Activated naive CD8-positive, alpha-beta T cell treated with anti-CD3 and anti-CD28 coated beads for 36 hours (primary cell): ENCODE data around the gene PRDM1. TPM values are rescaled to one million over a fixed set of nuclear protein-coding genes. Genes with fewer than 3 reads are reported as not detected.

Experiments
- DNase-seq: peaks from one replicate; pipeline ENCODE4 v3.0.0; 2021
- H3K27ac Mint-ChIP-seq: one replicate; pipeline ENCODE4 v1.8.0; 2022; ENCODE audit warnings: mild to moderate bottlenecking, moderate library complexity, mixed read lengths
- H3K27me3 Mint-ChIP-seq: one replicate; pipeline ENCODE4 v1.8.0; 2022; ENCODE audit warnings: mild to moderate bottlenecking, mixed read lengths
- H3K36me3 Mint-ChIP-seq: one replicate; pipeline ENCODE4 v1.8.0; 2021; ENCODE audit warnings: mild to moderate bottlenecking, mixed read lengths
- H3K4me1 Mint-ChIP-seq: one replicate; pipeline ENCODE4 v1.8.0; 2021; ENCODE audit warnings: mixed read lengths
- H3K4me3 Mint-ChIP-seq: one replicate; pipeline ENCODE4 v1.8.0; 2022; ENCODE audit warnings: mild to moderate bottlenecking, moderate library complexity, mixed read lengths
- H3K9me3 Mint-ChIP-seq: one replicate; pipeline ENCODE4 v1.8.0; 2022; ENCODE audit warnings: mixed read lengths
- total RNA-seq, 2 experiments: library from RNA; stranded (reverse); gene quantifications; one replicate each; pipeline ENCODE4 v1.2.3, GENCODE V29; 2021

Gene PRDM1
- total RNA-seq, 2 experiments from 2014 or later, result 13.1 to 13.4 TPM

- no peaks in the 10 kb centered on the region for H3K36me3 Mint-ChIP-seq
- no peak overlapping the region for H3K27ac Mint-ChIP-seq
- no peak overlapping the region for H3K4me3 Mint-ChIP-seq
- peaks cover 60% of the 10 kb centered on the region for H3K27me3 Mint-ChIP-seq
- DNase-seq, result no peak
- H3K9me3 Mint-ChIP-seq, result no peaks in the 10 kb centered on the region
- H3K4me1 Mint-ChIP-seq, result peaks cover 41% of the 10 kb centered on the region
Observed at GRCh38 chr6:106082735-106083398, 3.3 kb upstream of the PRDM1 start.

- Mint-ChIP-seq H3K4me1 (peaks cover 46% of the 10 kb centered on the region), H3K27me3 (peaks cover 67% of the 10 kb centered on the region), H3K9me3 (no peaks in the 10 kb centered on the region), H3K27ac (no peak overlapping the region), H3K36me3 (no peaks in the 10 kb centered on the region), H3K4me3 (no peak overlapping the region)
- no peak for DNase-seq
Observed at GRCh38 chr6:106083618-106084017, 2.5 kb upstream of the PRDM1 start.

GRCh38 chr6:106084106-106084988 is 1.8 kb upstream of the PRDM1 start:
- Mint-ChIP-seq H3K27me3 (peaks cover 74% of the 10 kb centered on the region), H3K27ac (no peak overlapping the region), H3K4me3 (no peak overlapping the region), H3K36me3 (peaks cover 2% of the 10 kb centered on the region), H3K9me3 (no peaks in the 10 kb centered on the region), H3K4me1 (peaks cover 46% of the 10 kb centered on the region)
- no peak for DNase-seq

GRCh38 chr6:106084989-106085691 is 996 bp upstream of the PRDM1 start:
- Mint-ChIP-seq H3K27me3 (peaks cover 82% of the 10 kb centered on the region), H3K4me1 (peaks cover 50% of the 10 kb centered on the region), H3K4me3 (peak overlapping the region; percentile 83), H3K36me3 (peaks cover 2% of the 10 kb centered on the region), H3K27ac (no peak overlapping the region), H3K9me3 (no peaks in the 10 kb centered on the region)
- DNase-seq, result no peak

GRCh38 chr6:106085692-106085983 is 498 bp upstream of the PRDM1 start:
- Mint-ChIP-seq H3K27me3 (peaks cover 84% of the 10 kb centered on the region), H3K4me1 (peaks cover 55% of the 10 kb centered on the region), H3K9me3 (no peaks in the 10 kb centered on the region), H3K27ac (no peak overlapping the region), H3K4me3 (peak overlapping the region; percentile 83), H3K36me3 (peaks cover 2% of the 10 kb centered on the region)
- DNase-seq, result no peak

- Mint-ChIP-seq H3K4me3 (peak overlapping the region; percentile 50), H3K9me3 (no peaks in the 10 kb centered on the region), H3K27me3 (peaks cover 88% of the 10 kb centered on the region), H3K4me1 (peaks cover 61% of the 10 kb centered on the region), H3K27ac (no peak overlapping the region), H3K36me3 (peaks cover 2% of the 10 kb centered on the region)
- no peak for DNase-seq
Observed at GRCh38 chr6:106086814-106087175, 659 bp downstream of the PRDM1 start.

- Mint-ChIP-seq H3K27ac (no peak overlapping the region), H3K4me1 (peaks cover 57% of the 10 kb centered on the region), H3K9me3 (no peaks in the 10 kb centered on the region), H3K36me3 (peaks cover 2% of the 10 kb centered on the region), H3K4me3 (peak overlapping the region; percentile 50), H3K27me3 (peaks cover 91% of the 10 kb centered on the region)
- no peak for DNase-seq
Observed at GRCh38 chr6:106087548-106088325, 1.6 kb downstream of the PRDM1 start.

GRCh38 chr6:106090001-106090400 is 3.9 kb downstream of the PRDM1 start:
- no peaks in the 10 kb centered on the region for H3K9me3 Mint-ChIP-seq
- H3K36me3 Mint-ChIP-seq, result peaks cover 2% of the 10 kb centered on the region
- H3K4me3 Mint-ChIP-seq, result no peak overlapping the region
- H3K27me3 Mint-ChIP-seq, result peaks cover 97% of the 10 kb centered on the region
- H3K27ac Mint-ChIP-seq, result no peak overlapping the region
- H3K4me1 Mint-ChIP-seq, result peaks cover 50% of the 10 kb centered on the region
- DNase-seq, result no peak

- H3K4me3 Mint-ChIP-seq, result no peak overlapping the region
- DNase-seq, result no peak
- no peaks in the 10 kb centered on the region for H3K9me3 Mint-ChIP-seq
- H3K4me1 Mint-ChIP-seq, result peaks cover 53% of the 10 kb centered on the region
- peaks cover 89% of the 10 kb centered on the region for H3K27me3 Mint-ChIP-seq
- H3K36me3 Mint-ChIP-seq, result peaks cover 2% of the 10 kb centered on the region
- no peak overlapping the region for H3K27ac Mint-ChIP-seq
Observed at GRCh38 chr6:106092279-106092678, 6.1 kb downstream of the PRDM1 start.

GRCh38 chr6:106094261-106094963 is 8.3 kb downstream of the PRDM1 start:
- Mint-ChIP-seq H3K4me3 (peak overlapping the region; percentile 8), H3K27ac (peak overlapping the region; percentile 59), H3K4me1 (peaks cover 60% of the 10 kb centered on the region), H3K36me3 (peaks cover 2% of the 10 kb centered on the region), H3K27me3 (peaks cover 68% of the 10 kb centered on the region), H3K9me3 (no peaks in the 10 kb centered on the region)
- DNase-seq, result no peak

- no peak for DNase-seq
- H3K27ac Mint-ChIP-seq, result peak overlapping the region; percentile 59
- H3K4me3 Mint-ChIP-seq, result no peak overlapping the region
- peaks cover 61% of the 10 kb centered on the region for H3K4me1 Mint-ChIP-seq
- H3K9me3 Mint-ChIP-seq, result no peaks in the 10 kb centered on the region
- peaks cover 62% of the 10 kb centered on the region for H3K27me3 Mint-ChIP-seq
- peaks cover 3% of the 10 kb centered on the region for H3K36me3 Mint-ChIP-seq
Observed at GRCh38 chr6:106094964-106095335, 8.8 kb downstream of the PRDM1 start.

GRCh38 chr6:106097411-106098231 is 11.5 kb downstream of the PRDM1 start:
- Mint-ChIP-seq H3K4me3 (peak overlapping the region; percentile 86), H3K27ac (peak overlapping the region; percentile 94), H3K4me1 (peaks cover 75% of the 10 kb centered on the region), H3K27me3 (peaks cover 42% of the 10 kb centered on the region), H3K36me3 (peaks cover 19% of the 10 kb centered on the region), H3K9me3 (peaks cover 2% of the 10 kb centered on the region)
- DNase-seq, result peak; percentile 42

GRCh38 chr6:106098383-106099234 is 12.5 kb downstream of the PRDM1 start:
- Mint-ChIP-seq H3K4me3 (peak overlapping the region; percentile 86), H3K27ac (peak overlapping the region; percentile 94), H3K9me3 (peaks cover 2% of the 10 kb centered on the region), H3K36me3 (peaks cover 19% of the 10 kb centered on the region), H3K27me3 (peaks cover 40% of the 10 kb centered on the region), H3K4me1 (peaks cover 83% of the 10 kb centered on the region)
- peak; percentile 85 for DNase-seq
